ENCODE measurements around the gene CLEC18A.

DNA sequence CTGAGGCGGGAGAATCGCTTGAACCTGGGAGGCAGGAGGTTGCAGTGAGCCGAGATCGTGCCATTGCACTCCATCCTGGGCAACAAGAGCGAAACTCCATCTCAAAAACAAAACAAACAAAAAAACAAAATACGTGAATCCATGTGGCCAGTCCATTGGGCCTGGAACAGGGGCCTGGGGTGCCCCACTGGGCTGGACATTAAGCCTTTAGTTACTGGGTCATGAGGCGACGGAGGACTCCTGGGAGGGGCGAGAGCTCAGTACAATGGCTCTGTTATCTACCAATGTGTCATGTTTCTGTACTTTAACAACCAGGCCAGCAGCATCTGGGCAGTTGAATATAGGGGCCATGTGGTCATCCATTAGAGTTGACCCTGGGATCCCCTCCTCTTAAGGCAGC, 18.9 kb upstream of the CLEC18A start:
- TF ChIP-seq, protein P1, sequence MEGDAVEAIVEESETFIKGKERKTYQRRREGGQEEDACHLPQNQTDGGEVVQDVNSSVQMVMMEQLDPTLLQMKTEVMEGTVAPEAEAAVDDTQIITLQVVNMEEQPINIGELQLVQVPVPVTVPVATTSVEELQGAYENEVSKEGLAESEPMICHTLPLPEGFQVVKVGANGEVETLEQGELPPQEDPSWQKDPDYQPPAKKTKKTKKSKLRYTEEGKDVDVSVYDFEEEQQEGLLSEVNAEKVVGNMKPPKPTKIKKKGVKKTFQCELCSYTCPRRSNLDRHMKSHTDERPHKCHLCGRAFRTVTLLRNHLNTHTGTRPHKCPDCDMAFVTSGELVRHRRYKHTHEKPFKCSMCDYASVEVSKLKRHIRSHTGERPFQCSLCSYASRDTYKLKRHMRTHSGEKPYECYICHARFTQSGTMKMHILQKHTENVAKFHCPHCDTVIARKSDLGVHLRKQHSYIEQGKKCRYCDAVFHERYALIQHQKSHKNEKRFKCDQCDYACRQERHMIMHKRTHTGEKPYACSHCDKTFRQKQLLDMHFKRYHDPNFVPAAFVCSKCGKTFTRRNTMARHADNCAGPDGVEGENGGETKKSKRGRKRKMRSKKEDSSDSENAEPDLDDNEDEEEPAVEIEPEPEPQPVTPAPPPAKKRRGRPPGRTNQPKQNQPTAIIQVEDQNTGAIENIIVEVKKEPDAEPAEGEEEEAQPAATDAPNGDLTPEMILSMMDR (IDR thresholded peaks at IDR 0.05): no peak
- TF ChIP-seq POLR2A (IDR thresholded peaks at IDR 0.05) (no peak), EP300 (IDR thresholded peaks at IDR 0.05) (no peak)

Measured in sigmoid colon (tissue), 4 donors.